ENCODE measurements around the gene GPR152. TPM values are rescaled to one million over a fixed set of nuclear protein-coding genes. Genes with fewer than 3 reads are reported as not detected.

Gene GPR152
- total RNA-seq, 1 experiment from 2014 or later, result not detected

GRCh38 chr11:67417425-67417824 lies 35.1 kb downstream of the GPR152 start (continued):
- no peak for TF ChIP-seq TCF7L2 (IDR thresholded peaks at IDR 0.05; ENCODE audit: borderline replicate concordance, extremely low read depth, insufficient read depth, insufficient read length)
- TF ChIP-seq ATF3 (IDR thresholded peaks at IDR 0.05), result no peak
- no peak for TF ChIP-seq ZNF274 (IDR thresholded peaks at IDR 0.05; ENCODE audit: low read depth, low read length)
- no peak for TF ChIP-seq CEBPB (IDR thresholded peaks at IDR 0.05; ENCODE audit: low read depth)

GRCh38 chr11:67416416-67417335 lies 35.9 kb downstream of the GPR152 start:
- Histone ChIP-seq H3K9me3 (ENCODE audit: control insufficient read depth in 1 of 2, insufficient read depth in 1 of 2, low read depth in 1 of 2, low read length in 2 of 2) (no peaks in the 10 kb centered on the region), H3K4me1 (ENCODE audit: control insufficient read depth in 1 of 2, insufficient read depth in 2 of 2, low read length in 2 of 2) (peaks cover 19 to 45% of the 10 kb centered on the region in 2 experiments; a peak in 3 of 4 replicates), H4K20me1 (ENCODE audit: insufficient read depth) (no peaks in the 10 kb centered on the region), H3K79me2 (ENCODE audit: insufficient read depth, low read length) (no peaks in the 10 kb centered on the region), H3K27ac (ENCODE audit: low read depth, low read length) (peak overlapping the region; percentile 18; the same call in 1 of the 2 replicates), H3K4me2 (ENCODE audit: low read length) (peak overlapping the region; percentile 81), H3K4me3 (replicated peaks in 1 of 2; ENCODE audit: low read depth in 1 of 2, low read length in 2 of 2) (no peak overlapping the region), H2AFZ (ENCODE audit: low read depth, low read length, poor library complexity, severe bottlenecking) (no peak overlapping the region), H3K27me3 (ENCODE audit: insufficient read depth, low read length) (no peaks in the 10 kb centered on the region), H3K36me3 (ENCODE audit: control insufficient read depth in 1 of 2, insufficient read depth in 2 of 2, low read length in 2 of 2) (no peaks in the 10 kb centered on the region), H3K9me2 (ENCODE audit: insufficient read depth) (no peaks in the 10 kb centered on the region), H3K9ac (ENCODE audit: low read length) (no peak overlapping the region)
- RAD21 ChIA-PET (ENCODE audit: low non-redundant PET in 1 of 2, low total read pairs in 2 of 2, uncharacterized antibody in 2 of 2, unreplicated experiment in 2 of 2), result no interaction called here
- CTCF ChIA-PET, result interaction anchor here (1.8 kb wide), 1 partner anchor 15 kb away, joined by 8 read pairs; the partner anchor contains the start of gene PPP1CA
- no peak for DNase-seq (ENCODE audit: low read depth, low spot score)
- intact Hi-C loops (cut with micrococcal nuclease), result no loop called here
- POLR2A ChIA-PET, result no interaction called here
- BruUV-seq (replicated peaks), result no TSS peak
- ATAC-seq, result no peak
- TF ChIP-seq CTCF (IDR thresholded peaks at IDR 0.05 in 2 of 3, conservative IDR thresholded peaks at IDR 0.05 in 1 of 3; ENCODE audit: borderline replicate concordance in 1 of 3, insufficient read depth in 1 of 3, low read depth in 2 of 3, low read length in 2 of 3) (no peak), SIN3A (IDR thresholded peaks at IDR 0.05; ENCODE audit: low read depth) (no peak), ATF3 (IDR thresholded peaks at IDR 0.05) (no peak), FOSL1 (IDR thresholded peaks at IDR 0.05; ENCODE audit: low read depth) (no peak), RAD21 (IDR thresholded peaks at IDR 0.05; ENCODE audit: low read depth) (no peak), ELF1 (IDR thresholded peaks at IDR 0.05; ENCODE audit: borderline replicate concordance, low read depth) (no peak), EZH2phosphoT487 (IDR thresholded peaks at IDR 0.05; ENCODE audit: borderline replicate concordance) (no peak), CBX3 (IDR thresholded peaks at IDR 0.05; ENCODE audit: low read depth) (no peak), TCF7L2 (IDR thresholded peaks at IDR 0.05; ENCODE audit: borderline replicate concordance, extremely low read depth, insufficient read depth, insufficient read length) (no peak), POLR2A (IDR thresholded peaks at IDR 0.05; ENCODE audit: borderline replicate concordance, extremely low read depth, insufficient read depth, insufficient read length) (no peak), EZH2 (IDR thresholded peaks at IDR 0.05) (no peak), EGR1 (IDR thresholded peaks at IDR 0.05; ENCODE audit: low read depth) (no peak)
- TF ChIP-seq, protein P1, sequence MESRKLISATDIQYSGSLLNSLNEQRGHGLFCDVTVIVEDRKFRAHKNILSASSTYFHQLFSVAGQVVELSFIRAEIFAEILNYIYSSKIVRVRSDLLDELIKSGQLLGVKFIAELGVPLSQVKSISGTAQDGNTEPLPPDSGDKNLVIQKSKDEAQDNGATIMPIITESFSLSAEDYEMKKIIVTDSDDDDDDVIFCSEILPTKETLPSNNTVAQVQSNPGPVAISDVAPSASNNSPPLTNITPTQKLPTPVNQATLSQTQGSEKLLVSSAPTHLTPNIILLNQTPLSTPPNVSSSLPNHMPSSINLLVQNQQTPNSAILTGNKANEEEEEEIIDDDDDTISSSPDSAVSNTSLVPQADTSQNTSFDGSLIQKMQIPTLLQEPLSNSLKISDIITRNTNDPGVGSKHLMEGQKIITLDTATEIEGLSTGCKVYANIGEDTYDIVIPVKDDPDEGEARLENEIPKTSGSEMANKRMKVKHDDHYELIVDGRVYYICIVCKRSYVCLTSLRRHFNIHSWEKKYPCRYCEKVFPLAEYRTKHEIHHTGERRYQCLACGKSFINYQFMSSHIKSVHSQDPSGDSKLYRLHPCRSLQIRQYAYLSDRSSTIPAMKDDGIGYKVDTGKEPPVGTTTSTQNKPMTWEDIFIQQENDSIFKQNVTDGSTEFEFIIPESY (IDR thresholded peaks at IDR 0.05; ENCODE audit: extremely low read depth, insufficient replicate concordance, low read length), result no peak

Measured in HCT116 (cell line).